SH-SY5Y (cell line): Measurements from ENCODE around the gene INSR.

ENCODE experiments used
- GATA2 ChIP-seq: IDR thresholded peaks from 2 replicates; pipeline ENCODE4 v1.6.1; 2011; ENCODE audit warnings: mild to moderate bottlenecking, low read depth, low read length
- GATA3 ChIP-seq: IDR thresholded peaks from 2 replicates; pipeline ENCODE4 v1.6.1; 2011; ENCODE audit warnings: low read depth, mild to moderate bottlenecking, low read length, moderate library complexity

The INSR gene

DNA sequence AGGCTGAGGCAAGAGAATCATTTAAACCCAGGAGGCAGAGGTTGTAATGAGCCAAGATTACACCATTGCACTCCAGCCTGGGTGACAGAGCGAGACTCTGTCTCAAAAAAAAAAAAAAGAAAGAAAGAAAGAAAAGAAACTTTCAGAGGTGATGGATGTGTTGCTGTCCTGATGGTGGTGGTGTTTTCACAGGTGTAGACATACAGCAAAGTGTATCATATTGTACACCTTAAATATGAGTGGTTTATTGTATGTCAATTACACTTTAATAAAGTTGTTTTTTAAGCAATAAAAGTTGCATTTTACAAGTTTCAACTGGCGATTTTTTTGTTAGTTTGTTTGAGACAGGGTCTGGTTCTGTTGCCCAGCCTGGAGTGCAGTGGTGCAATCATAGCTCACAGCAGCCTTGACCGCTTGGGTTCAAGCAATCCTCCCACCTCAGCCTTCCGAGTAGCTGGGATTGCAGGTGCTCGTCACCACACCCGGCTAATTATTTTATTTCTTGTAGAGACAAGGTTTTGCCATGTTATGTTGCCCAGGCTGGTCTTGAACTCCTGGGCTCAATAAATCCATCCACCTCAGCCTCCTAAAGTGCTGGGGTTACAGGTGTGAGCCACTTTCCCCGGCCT lies 13.5 kb upstream of the INSR start:
- TF ChIP-seq GATA3: no peak
- TF ChIP-seq GATA2: no peak

- TF ChIP-seq GATA2: no peak
- no peak for TF ChIP-seq GATA3
Observed at GRCh38 chr19:7304200-7304599, 10.0 kb upstream of the INSR start.

DNA sequence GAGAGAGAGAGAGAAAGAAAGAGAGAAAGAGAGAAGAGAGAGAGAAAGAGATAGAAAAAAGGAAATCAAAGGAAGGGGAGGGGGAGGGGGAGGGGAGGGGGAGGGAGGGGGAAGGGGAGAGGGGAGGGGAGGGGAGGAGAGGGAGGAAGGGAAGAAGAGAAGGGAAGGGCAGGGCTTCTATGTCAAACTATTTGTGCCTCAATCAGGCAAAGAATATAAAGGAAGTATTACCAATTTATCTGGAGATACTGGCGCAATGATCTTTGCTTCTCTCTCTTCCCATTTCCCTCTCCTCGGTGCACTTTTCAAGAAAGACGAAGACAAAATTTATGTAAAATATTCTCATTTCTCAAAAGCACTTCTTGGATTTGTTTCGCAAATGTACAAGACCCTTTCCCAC lies 9.3 kb upstream of the INSR start:
- TF ChIP-seq GATA3 (no peak), GATA2 (no peak)

GRCh38 chr19:7301525-7301924 lies 7.3 kb upstream of the INSR start:
- TF ChIP-seq GATA2 (no peak), GATA3 (no peak)

GRCh38 chr19:7297742-7298141 lies 3.5 kb upstream of the INSR start:
- TF ChIP-seq GATA3 (no peak), GATA2 (no peak)

GRCh38 chr19:7295912-7296536 lies 1.8 kb upstream of the INSR start:
- TF ChIP-seq GATA3 (no peak), GATA2 (no peak)

GRCh38 chr19:7294558-7295212 lies 471 bp upstream of the INSR start:
- TF ChIP-seq GATA3 (no peak), GATA2 (no peak)

DNA sequence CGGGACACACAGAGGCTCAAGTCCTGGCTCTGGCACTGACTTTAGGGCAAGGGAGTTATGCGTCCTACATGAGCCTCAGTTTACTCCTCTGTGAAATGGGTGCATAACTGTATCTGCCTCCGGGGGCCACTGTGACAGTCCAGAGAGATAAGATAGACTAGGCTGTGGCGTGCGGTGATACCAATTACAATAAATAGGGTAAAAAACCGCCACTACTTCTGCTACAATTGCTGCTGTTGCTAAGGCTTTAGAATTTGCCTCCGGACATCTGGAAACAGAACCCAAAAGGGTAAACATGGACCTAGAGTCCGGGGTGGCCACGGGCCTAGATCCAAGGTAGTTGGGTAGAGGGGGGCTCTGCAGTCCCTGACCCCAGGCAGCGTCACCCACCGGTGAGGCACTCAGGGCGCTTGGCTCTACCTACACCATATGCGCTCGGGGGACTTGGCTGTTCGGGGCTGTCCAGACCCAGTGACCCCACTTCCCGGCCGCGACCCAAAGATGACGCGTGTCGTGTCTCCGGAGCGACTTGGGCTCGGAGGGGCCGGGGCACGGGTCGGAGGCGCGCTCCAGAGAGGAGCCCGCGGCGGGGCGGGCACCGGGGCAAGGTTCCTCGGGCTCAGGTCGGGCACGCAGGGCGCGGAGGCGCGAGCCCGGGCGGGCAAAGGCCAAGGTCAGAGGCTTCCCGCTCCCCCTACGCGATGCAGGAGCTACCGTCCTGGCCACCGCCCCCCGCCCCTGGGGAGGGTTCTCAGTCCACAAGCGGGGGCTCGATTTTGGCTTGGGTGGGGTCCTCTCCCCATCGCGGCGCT lies 1.1 kb downstream of the INSR start:
- TF ChIP-seq GATA3 (no peak), GATA2 (no peak)

- TF ChIP-seq GATA2: no peak
- no peak for TF ChIP-seq GATA3
Observed at GRCh38 chr19:7292352-7292949, 1.8 kb downstream of the INSR start.

GRCh38 chr19:7288977-7289376 lies 5.2 kb downstream of the INSR start:
- TF ChIP-seq GATA2: peak; percentile 73
- no peak for TF ChIP-seq GATA3

DNA sequence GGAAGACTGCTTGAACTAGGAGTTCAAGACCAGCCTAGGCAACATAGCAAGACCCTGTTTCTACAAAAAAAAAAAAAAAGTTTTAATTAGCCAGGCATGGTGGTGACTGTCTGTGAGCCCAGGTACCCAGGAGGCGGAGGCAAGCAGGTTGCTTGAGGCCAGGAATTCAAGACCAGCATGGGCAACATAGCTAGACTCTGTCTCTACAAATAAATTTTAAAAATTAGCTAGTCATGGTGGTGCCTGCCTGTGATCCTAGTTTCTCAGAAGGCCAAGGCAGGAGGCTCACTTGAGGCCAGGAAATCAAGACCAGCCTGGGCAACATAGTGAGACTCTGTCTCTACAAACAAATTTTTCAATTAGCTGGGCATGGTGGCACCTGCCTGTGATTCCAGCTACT lies 6.1 kb downstream of the INSR start:
- TF ChIP-seq GATA3 (no peak), GATA2 (no peak)

DNA sequence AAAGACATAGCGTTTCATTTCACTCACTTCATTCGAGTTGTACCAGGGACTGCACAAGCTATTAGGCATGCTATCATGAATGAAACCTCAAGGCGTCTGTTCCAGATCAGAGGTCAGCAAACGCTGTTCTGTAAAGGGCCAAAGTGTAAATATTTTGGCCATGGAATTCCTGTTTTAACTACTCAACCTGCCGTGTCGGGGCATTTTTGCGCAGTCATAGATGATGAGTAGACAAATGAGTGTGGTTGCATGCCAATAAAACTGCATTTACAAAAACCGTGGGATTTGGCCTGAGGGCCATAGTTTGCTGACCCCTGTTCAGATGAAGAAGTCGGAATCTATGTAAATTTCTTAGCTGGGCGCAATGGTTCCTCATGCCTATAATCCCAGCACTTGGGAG lies 6.5 kb downstream of the INSR start:
- no peak for TF ChIP-seq GATA3
- no peak for TF ChIP-seq GATA2

DNA sequence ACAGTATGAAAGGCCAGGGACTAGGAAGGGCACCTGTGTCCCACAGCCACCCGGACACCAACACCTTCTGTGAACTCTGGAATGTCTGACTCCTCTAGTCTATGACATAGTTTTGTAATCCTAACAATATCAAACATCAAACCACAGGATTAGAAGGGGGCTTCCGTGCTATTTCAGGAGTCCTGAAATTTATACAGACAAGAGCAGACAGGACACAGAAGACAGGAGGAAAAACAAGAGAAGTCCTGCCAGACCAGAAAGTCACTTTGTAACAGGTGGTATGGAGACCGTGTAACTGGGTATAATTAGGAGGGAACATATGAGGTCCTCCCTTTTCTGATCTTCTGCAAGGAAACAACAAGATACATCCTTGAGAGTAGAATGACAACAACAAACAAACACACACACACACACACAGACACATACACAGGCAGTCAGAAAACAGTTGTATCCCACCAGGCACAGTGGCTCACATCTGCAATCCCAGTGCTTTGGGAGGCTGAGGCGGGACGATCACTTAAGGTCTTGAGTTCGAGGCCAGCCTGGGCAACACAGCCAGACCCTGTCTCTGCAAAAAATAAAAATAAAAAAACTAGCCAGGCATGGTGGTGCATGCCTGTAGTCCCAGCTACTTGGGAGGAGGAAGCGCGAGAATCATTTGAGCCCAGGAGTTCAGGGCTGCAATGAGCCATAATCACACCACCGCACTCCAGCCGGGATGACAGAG lies 13.1 kb downstream of the INSR start:
- no peak for TF ChIP-seq GATA2

DNA sequence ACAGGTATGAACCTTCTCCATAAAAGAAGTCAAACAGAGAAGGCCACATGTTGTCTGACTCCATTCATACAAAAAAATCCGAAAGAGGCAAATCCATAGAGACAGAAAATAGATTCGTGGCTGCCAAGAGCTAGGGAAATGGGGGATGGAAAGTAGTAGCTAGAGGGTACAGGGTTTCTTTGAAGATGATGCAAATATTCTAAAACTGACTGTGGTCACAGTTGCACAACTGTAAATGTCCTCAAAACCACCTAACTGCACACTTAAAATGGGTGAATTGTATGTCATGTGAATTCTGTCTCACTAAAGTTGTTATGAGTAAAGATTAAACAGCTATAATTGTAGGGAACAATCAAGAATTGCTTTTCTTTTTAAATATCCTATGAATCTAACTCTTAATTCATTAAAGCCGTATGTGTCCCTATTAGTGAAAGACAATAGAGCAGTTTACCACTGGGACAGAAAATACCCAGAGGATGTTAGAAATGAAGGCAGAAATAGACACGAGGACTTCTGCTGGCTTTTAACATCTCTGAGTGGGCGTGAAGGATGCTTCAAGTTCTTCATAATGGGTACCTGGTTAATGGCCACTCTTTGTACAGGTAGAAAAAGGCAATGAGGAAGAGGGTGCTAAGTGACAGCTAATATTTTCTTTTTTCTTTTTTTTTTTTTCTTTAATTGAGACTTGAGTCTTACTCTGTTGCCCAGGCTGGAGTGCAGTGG lies 21.2 kb downstream of the INSR start:
- TF ChIP-seq GATA3: no peak
- no peak for TF ChIP-seq GATA2
